DOHH2 (cell line): ENCODE measurements around the gene SYT7.

Source experiments
- H3F3A ChIP-seq: fragments of 200-600 bp; sonication (generic), shearing (Covaris generic); 2 replicates; pipeline ENCODE4 v1.6.0; 2016; ENCODE audit warnings: antibody characterized with exemption, mild to moderate bottlenecking; ENCODE audit not compliant: control insufficient read depth, insufficient read depth
- H3K27ac ChIP-seq: fragments of 200-600 bp; sonication (generic); 2 replicates; pipeline ENCODE4 v1.5.1; 2014; ENCODE audit warnings: low read depth, mild to moderate bottlenecking, low read length, moderate library complexity
- H3K27me3 ChIP-seq: fragments of 200-600 bp; sonication (generic); 2 replicates; pipeline ENCODE4 v1.6.1; 2014; ENCODE audit warnings: mild to moderate bottlenecking, low read length, mixed read lengths; ENCODE audit not compliant: control insufficient read depth
- H3K36me3 ChIP-seq: fragments of 200-600 bp; sonication (generic); 2 replicates; pipeline ENCODE4 v1.6.1; 2014; ENCODE audit warnings: mild to moderate bottlenecking, low read length, moderate library complexity, mixed read lengths; ENCODE audit not compliant: control insufficient read depth
- H3K4me1 ChIP-seq: fragments of 200-600 bp; sonication (generic); 2 replicates; pipeline ENCODE4 v1.6.1; 2014; ENCODE audit warnings: mild to moderate bottlenecking, low read length, mixed read lengths; ENCODE audit not compliant: control insufficient read depth
- H3K4me2 ChIP-seq: fragments of 200-600 bp; sonication (generic); 2 replicates; pipeline ENCODE4 v1.6.0; 2014; ENCODE audit warnings: mild to moderate bottlenecking, low read length, moderate library complexity
- H3K4me3 ChIP-seq: fragments of 200-600 bp; sonication (generic); 2 replicates; pipeline ENCODE4 v1.5.1; 2014; ENCODE audit warnings: mild to moderate bottlenecking, low read length, mixed read lengths
- H3K79me2 ChIP-seq: fragments of 200-600 bp; sonication (generic); 2 replicates; pipeline ENCODE4 v1.6.1; 2014; ENCODE audit warnings: mild to moderate bottlenecking, low read length, mixed read lengths; ENCODE audit not compliant: control insufficient read depth
- H3K9me2 ChIP-seq: fragments of 200-600 bp; sonication (generic); replicated peaks from 2 replicates; pipeline ENCODE4 v1.6.1; 2014; ENCODE audit warnings: mild to moderate bottlenecking, low read length, mixed read lengths; ENCODE audit not compliant: control insufficient read depth
- H3K9me3 ChIP-seq: fragments of 200-600 bp; sonication (generic); 2 replicates; pipeline ENCODE4 v1.6.1; 2014; ENCODE audit warnings: antibody characterized with exemption, low read length, mixed read lengths; ENCODE audit not compliant: control insufficient read depth, insufficient read depth
- H4K20me1 ChIP-seq: fragments of 200-600 bp; sonication (generic); 2 replicates; pipeline ENCODE4 v1.6.0; 2014; ENCODE audit warnings: low read depth, mild to moderate bottlenecking, antibody characterized with exemption, low read length, moderate library complexity; ENCODE audit not compliant: control insufficient read depth, insufficient read depth
- CTCF ChIP-seq: fragments of 200-600 bp; sonication (generic); IDR thresholded peaks from one replicate; pipeline ENCODE4 v1.5.1; 2014; ENCODE audit warnings: antibody characterized with exemption, mild to moderate bottlenecking, low read depth, low read length; ENCODE audit not compliant: poor library complexity, severe bottlenecking
- EZH2phosphoT487 ChIP-seq: fragments of 200-600 bp; sonication (generic); IDR thresholded peaks from 2 replicates; pipeline ENCODE4 v1.6.1; 2017; ENCODE audit warnings: borderline replicate concordance, mild to moderate bottlenecking, antibody characterized with exemption, low read length, moderate library complexity, mixed read lengths

Gene SYT7

GRCh38 chr11:61536676-61537270 lies 44.1 kb downstream of the SYT7 start:
- Histone ChIP-seq H3K27ac (no peak overlapping the region), H3K4me2 (no peak overlapping the region), H3K9me3 (no peaks in the 10 kb centered on the region), H3K36me3 (no peaks in the 10 kb centered on the region), H3K9me2 (no peaks in the 10 kb centered on the region), H3F3A (no peaks in the 10 kb centered on the region), H4K20me1 (no peaks in the 10 kb centered on the region), H3K4me1 (no peaks in the 10 kb centered on the region), H3K4me3 (no peak overlapping the region), H3K27me3 (peaks cover 4% of the 10 kb centered on the region; the same call in 1 of the 2 replicates), H3K79me2 (no peaks in the 10 kb centered on the region)
- TF ChIP-seq EZH2phosphoT487 (no peak), CTCF (no peak)

GRCh38 chr11:61535998-61536675 lies 44.7 kb downstream of the SYT7 start:
- Histone ChIP-seq H3K4me1 (no peaks in the 10 kb centered on the region), H3F3A (no peaks in the 10 kb centered on the region), H3K27ac (no peak overlapping the region), H3K9me3 (no peaks in the 10 kb centered on the region), H3K4me3 (no peak overlapping the region), H3K9me2 (no peaks in the 10 kb centered on the region), H3K79me2 (no peaks in the 10 kb centered on the region), H4K20me1 (no peaks in the 10 kb centered on the region), H3K27me3 (peaks cover 2% of the 10 kb centered on the region; the same call in 1 of the 2 replicates), H3K4me2 (no peak overlapping the region), H3K36me3 (no peaks in the 10 kb centered on the region)
- no peak for TF ChIP-seq EZH2phosphoT487
- no peak for TF ChIP-seq CTCF

GRCh38 chr11:61534933-61535839 lies 45.7 kb downstream of the SYT7 start:
- no peak for TF ChIP-seq EZH2phosphoT487
- no peak for TF ChIP-seq CTCF
- Histone ChIP-seq H3K27ac (no peak overlapping the region), H3K4me1 (no peaks in the 10 kb centered on the region), H3F3A (no peaks in the 10 kb centered on the region), H3K9me2 (no peaks in the 10 kb centered on the region), H3K4me3 (no peak overlapping the region), H3K36me3 (no peaks in the 10 kb centered on the region), H3K27me3 (no peaks in the 10 kb centered on the region), H3K79me2 (no peaks in the 10 kb centered on the region), H3K4me2 (no peak overlapping the region), H4K20me1 (no peaks in the 10 kb centered on the region), H3K9me3 (no peaks in the 10 kb centered on the region)
